HPDE6-E6E7 (cell line): ENCODE measurements around the gene BRAT1.
A peak's percentile ranks its signal among the peaks of the same experiment; 100 is the strongest.

Source experiments
- DNase-seq: peaks from one replicate; pipeline ENCODE4 v3.0.0; 2011; ENCODE audit warnings: missing footprints; ENCODE audit errors: extremely low spot score

Gene BRAT1

DNA sequence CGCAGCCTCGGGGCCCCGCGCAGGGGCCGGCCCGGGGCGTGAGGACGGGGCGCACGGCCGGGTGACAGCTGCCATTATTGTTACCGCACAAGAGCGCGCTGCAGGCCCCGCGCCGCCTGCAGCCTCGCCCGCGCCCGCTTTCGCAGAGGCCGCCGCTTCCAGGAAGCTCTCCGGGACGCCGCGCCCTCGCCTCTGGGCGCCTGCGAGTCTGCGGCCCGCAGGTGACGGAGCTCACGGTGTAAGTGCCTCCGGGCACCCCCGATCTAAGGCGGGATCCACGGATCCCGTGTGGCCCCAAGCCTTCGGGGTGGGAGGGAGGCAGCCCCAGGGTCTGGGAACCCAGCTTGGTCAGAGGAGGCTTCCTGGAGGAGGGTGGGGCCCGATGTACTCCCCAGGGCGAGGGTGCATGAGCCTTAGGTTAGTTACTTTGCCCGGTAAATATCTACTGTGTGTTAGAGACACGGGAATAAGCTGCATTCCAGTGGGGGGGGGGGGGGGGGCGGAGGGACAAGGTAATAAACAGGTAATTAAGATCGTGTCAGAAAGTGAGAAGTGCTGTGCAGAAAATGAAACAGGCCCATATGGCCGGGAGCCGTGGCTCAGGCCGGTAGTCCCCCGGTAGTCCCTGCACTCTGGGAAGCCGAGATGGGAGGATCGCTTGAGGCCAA lies 4.1 kb upstream of the BRAT1 start:
- peak; percentile 20 for DNase-seq

DNA sequence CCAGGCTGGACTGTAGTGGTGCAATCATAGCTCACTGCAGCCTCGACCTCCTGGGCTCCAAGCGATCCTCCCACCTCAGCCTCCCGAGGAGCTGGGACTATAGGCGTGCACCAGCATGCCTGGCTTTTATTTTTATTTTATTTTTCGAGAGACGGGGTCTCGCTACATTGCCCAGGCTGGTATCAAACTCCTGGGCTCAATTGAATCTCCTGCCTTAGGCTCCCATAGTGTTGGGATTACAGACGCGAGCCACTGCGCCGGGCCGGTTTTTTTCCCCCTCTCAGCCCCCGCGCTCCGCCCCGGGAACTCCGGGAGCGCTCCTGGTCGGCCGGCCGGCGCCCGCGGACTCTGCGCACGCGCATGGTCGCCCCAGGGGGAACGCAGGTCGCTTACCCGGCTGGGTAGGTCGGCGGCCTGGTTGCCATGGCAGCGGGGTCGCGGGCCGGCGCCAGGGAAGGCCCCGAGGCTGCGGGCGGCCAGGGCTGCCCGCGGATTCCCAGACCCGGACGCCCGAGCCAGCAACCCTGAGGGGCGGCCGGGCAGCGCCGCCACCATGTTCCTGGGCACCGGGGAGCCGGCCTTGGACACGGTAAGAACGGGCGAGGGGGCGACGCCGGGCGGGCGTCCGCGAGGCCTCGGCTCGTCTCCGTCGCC lies 3.4 kb upstream of the BRAT1 start, which contains the start of gene IQCE:
IQCE (plus strand) TSS at position 351 of the 654 bp plus-strand sequence; CDS start at position 554, 203 bp downstream.
- peak; percentile 74 for DNase-seq

DNA sequence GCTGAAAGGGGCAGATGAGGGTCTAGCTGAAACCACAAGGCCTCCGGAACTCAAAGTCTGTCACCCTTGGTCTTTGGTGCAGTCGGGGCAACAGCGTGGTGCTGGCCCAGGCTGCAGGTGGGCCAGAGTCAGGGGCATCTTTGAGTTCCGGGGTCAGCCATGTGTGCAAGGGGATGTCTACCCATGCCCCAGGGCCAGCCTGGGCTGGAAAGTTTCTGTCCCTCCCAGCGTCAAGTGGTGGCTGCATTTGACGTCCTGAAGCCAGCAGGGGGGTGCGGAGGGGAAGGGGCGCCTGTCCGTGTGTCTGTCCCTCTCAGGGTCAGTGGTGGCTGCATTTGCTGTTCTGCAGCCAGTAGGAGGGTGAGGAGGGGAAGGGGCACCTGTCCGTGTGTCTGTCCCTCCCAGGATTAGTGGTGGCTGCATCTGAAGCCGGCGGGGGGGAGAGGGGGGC lies 638 bp downstream of the BRAT1 start:
- DNase-seq = no peak

DNA sequence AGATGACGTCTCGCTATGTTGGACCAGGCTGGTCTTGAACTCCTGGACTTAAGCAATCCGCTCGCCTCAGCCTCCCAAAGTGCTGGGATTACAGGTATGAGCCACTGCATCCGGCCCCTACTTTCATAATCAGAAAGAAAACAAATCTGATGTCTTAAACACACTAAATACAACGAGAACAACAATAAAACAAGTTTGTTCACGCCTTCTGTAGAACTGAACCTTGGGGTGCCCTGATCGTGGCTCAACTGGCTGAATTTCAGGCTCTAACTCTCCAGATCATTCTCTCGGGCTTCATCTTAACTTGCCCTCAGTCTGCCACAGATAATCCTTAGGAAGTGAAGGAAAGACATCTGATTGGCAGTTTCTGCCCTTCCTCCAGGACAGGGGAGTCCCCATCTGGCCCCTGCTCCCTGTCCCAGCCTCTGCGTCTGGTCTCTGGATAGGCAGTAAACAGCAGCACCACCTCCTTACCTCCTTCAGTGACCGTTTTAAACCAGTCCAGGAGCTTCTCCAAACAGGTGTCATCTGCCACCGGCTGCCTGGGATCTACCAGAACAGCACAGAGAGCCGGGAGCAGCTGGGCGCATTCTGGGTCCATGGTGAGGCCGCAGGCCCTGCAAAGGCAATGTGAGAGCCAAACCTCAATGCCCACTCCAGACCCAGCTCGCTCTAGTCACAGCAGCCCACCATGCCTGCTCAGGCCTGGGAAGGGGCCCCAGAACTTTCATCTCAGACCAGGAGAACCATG lies 1.3 kb downstream of the BRAT1 start:
- peak; percentile 52 for DNase-seq

DNA sequence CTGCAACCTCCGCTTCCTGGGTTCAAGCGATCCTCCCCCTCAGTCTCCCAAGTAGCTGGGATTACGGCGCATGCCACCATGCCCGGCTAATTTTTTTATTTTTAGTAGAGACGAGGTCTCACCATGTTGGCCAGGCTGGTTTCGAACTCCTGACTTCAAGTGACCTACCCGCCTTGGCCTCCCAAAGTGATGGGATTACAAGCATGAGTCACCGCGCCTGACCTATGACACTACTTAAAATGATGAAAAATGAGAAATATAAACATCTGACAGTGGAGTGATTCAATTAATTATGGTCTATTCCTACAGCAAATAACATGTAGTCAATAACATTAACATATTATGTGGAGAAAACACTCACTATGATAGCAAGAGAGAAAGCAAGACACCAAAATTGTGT lies 2.2 kb downstream of the BRAT1 start:
- DNase-seq = no peak

DNA sequence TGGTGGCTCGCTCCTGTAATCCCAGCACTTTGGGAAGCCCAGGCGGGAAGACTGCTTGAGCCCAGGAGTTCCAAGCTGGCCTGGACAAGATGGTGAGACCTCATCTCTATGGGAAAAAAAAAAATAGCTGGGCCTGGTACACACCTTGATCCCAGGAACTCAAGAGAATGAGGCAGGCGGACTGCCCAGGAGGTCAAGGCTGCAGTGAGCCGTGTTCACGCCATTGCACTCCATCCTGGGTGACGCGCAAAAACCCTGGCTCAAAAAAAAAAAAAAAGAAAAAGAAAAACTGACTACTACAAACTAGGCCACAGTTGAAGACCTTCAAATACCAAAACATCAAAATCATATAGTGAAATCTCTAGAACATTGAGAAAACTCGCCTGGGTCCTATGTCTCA lies 3.9 kb downstream of the BRAT1 start:
- DNase-seq = no peak

DNA sequence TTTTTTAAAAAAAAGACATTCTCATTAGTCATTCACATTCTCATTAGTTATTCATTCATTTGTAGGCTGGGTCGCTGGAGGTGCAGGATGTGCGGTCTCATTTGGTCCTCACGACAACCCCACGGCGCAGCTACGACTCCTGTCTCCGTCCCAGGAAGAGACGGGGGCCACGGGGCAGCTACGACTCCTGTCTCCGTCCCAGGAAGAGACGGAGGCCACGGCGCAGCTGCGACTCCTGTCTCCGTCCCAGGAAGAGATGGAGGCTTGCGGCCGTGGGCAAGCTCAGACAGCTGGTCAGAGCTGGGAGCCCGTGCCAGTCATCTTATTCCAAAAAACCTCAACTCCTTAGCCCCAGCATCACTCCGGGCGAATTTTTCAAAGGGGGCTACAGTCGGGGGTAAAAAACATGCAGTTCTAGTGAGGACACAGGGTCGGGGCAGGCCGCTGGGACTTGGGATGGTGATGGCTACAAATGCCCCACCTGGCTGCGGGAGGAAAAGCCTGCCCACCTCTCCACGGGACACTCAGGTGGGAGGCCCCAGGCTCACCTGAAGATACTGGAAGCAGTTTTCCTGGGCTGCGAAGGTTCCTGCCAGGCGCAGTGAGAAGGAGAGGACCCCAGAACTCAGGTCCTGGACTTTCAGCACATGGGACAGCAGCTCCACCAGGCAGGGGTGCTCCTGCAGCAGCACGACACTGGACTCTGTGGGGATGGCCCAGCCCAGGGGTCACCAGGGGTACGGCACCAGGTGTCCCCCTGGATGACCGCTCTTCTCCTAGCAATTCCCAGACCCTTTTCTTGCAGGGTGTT lies 8.3 kb downstream of the BRAT1 start:
- no peak for DNase-seq

DNA sequence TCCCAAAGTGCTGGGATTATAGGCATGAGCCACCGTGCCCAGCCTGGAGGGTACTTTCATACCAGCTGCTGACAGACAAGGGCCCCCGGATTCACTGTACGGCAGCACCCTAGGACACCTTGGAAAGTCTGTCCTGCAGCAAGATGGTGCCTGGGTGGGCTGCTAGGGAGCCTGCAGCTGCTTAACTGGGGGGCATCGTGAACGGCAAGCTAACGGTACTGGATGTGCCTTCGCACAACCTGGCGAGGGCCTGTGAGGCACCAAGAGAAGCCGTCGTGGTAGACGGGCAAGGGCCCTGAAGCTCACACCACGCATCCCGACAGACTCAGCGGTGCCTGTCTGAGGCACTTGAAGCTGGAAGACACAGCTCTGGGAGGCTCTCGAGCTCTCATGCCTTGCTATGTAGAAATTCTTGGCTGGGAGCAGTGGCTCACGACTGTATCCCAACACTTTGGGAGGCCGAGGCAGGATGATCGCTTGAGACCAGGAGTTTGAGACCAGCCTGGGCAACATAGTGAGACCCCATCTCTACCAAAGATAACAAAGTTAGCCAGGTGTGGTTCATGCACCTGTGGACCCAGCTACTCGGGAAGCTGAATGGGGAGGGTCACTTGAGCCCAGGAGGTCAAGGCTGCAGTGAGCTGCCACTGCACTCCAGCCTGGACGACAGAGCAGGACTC lies 9.4 kb downstream of the BRAT1 start:
- DNase-seq = no peak

DNA sequence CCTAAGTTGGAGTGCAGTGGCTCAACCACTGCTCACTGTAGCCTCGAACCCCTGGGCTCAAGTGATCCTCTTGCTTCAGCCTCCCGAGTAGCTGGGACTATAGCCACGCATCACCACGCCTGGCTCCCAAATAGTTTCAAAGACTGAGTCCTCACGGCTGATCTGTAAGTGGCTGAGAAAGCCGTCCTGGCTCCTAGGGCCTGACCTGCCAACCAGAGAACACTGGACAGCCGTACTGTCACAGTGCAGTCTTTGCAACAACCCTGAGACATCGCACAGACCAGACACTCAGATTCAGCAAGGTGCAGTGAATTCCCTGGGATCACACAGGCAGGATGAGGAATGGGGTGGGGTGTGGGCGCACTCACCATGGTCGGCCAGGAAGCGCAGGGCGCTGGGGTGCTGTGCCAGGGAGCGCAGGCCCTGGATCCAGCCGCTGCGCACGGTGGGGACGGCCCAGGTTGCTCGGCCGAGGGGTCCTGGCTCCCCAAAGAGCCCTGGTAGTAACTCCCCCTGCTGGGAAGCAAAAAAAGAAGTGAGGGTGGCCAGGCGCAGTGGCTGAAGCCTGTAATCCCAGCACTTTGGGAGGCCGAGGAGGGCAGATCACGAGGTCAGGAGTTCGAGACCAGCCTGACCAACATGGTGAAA lies 10.7 kb downstream of the BRAT1 start:
- DNase-seq = no peak

DNA sequence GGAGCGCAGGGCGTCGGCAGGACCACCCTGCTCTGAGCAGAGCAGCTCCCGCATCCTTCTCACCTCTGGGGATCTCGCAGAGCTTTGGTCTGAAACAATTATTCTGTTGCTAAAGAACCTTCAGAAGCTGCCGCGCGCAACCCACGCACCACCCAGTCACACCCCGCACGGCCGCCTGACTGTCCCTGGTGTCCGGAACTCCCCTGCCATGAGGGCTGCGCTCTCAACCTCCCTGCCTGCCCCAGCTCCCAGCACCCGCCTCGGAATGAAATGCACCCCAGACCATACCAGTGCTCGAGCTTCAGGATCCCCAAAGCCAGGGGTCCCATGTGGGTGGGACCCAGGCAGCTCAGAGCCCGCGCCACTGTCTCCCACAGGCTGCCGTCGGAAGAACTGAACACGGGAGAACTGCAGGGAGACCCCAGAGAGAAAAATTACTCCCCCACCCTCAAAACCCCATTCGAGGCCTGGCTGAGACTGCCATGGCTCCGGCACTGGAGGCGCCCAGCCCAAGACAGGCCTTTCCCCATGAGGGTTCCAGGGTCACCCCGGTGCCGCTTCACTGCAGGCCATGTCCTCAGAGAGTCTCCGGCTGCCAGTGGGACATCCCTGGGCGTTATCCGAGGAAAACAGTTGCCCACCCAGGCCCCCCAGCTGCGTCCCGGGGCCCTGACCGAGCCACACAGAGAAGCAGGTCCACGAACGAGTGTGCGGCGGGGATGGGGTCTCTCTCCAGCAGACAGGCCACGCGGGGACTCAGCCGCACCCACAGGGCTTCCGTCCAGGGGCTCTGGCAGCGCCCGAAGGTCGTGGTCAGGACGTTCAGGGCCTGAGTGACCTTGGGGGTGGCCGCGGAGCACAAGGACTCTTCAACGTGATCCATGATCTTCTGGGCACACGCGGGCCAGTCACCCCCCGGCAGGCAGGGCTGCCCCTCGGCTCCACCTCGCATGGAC lies 12.1 kb downstream of the BRAT1 start:
- DNase-seq = no peak

DNA sequence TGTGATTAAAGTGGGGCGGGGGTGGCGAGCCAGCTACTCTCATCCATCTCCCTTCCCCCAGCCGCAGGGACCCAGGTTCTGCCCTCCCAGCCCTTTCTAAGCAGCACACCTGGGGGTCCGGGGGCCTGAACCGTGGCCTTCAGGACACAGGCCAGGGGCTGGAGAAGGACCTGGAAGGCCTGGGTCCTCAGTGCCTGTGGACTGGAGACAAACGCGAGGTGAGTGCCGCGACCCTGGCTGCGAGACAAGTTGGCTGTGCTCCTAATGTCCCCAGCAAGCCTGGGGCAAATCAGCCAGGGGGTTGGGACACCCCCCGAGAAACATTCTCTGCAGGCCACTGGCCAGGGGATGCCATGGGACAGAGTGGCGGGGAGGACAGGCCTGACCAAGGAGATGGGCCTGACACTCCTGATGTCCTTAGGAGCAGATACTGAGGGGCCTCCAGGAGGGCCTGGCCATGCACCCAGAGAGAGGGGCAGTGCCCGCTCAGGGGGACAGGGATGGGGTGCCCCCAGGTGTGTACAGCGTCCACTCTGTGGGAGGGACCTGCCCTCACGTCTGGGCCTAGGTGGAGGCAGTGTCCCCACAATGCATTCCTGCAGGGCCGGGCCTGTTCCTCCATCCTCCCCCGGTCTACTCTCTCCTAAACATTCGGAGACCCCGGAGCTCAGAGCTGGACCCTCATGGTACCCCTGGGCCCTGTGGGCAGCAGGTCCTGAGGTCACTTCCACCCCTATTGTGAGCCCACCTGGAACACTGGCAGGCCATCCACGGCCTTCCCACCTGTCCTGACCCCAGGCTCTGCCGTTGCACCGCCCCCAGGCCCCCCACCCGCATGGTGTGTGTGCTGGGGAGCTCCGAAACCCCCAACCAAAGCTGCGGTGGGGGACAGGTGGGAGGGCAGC lies 13.1 kb downstream of the BRAT1 start:
- no peak for DNase-seq

DNA sequence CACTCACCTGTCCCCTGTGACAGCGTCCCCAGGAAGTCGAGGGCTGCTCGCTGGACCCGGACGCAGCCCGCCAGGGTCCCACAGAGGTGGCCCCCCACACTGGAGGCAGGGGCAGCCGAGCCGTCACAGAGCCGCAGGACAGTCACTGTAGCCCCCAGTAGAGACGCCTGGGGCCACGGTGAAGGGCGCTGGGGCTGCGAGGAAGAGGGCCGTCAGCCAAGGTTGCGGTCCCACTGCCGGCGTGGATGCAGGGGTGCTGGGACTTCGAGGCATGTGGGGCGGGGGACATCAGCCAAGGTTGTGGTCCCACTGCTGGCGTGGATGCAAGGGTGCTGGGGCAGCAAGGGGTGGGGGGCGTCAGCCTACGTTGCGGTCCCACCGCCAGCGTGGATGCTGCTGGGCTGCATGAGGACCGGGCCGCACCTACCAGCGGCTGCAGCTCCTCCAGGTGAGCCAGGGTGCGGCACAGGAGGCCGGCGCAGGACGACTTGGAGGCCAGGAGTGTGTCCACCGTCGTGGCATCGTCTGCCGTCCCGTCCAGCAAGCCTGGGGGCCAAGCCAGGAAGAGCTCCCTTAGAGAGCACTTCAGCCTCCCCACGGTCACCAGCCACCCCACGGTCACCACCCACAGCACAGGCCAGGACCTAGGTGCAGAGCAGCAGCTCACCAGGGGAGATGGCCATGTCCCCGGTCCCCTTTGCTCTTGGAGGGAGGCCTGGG lies 13.9 kb downstream of the BRAT1 start:
- DNase-seq = no peak

DNA sequence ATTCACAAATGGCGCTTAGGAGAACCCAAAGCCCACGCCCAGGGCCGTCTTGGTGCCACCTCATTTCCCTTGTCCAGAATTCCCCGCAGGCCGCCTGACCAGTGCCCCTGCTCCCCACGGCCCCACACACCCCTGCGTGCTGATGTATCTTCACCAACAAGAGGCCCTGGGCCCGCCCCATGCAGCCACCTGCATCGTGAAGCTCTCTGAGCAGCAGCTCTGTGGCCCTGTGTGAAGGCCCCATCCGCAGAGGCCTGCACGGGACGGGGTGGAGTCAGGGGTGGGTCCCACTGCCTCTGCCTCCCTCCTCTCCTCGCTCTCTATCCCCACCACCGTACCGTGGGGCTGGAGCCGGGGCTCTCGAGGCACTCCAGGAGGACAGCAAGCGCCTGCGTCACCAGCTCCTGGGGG lies 14.7 kb downstream of the BRAT1 start:
- no peak for DNase-seq

DNA sequence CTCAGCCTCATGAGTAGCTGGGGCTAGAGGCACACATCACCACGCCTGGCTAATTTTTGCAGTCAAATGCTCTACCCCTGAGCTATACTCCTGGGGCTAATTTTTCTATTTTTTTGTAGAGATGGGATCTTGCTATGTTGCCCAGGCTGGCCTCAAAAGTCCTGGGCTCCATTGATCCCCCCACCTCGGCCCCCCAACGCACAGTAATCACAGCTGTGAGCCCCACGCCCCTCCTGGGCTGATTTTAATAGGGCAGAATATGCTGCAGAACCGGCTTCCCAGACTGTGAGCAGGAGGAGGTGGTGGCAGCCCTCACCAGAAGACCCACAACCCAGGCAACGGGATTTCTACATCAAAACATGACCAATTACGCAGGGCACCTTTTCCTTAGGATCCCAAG lies 15.2 kb downstream of the BRAT1 start:
- DNase-seq = no peak

DNA sequence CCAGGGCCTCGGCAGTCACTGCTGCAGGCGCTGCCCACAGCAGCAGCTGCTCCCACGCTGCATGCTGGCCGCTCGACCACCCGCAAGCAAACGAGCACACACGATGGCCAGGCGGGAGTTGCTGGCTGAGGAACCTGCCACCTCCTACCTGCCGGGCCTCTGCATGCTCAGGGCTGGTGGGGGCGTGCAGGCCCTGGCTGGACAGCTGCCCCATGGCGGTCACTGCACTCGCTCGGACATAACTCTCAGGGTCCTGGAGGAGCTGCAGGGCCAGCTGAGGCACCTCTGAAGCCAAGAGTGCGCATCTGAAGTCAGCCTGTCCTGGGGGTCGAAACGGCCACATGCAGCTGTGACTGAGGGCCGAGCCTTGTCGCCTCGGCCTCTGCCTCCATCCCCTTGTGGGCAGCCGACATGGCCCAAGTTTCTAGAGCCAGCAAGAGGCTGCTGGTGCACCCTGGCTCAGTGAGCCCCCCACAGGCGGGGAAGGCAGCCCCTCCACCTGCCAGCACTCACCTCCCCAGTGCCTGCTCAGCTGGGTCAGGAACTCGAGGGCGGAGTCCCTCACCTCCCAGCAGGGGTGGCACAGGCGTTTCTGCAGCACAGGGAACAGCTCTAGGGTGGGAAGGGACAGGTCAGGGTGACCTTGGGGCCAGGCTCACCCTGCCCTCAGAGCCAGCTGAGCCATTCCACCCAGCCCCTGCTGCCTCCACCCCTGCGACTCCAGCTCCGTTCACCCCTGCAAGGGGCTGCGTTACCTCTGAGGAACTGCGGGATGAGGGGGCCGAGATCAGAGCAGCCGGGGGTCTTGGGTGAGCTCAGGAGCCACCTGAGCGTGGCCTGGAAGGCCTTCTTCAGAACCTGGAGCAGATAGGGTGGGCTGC lies 16.1 kb downstream of the BRAT1 start:
- DNase-seq = no peak

DNA sequence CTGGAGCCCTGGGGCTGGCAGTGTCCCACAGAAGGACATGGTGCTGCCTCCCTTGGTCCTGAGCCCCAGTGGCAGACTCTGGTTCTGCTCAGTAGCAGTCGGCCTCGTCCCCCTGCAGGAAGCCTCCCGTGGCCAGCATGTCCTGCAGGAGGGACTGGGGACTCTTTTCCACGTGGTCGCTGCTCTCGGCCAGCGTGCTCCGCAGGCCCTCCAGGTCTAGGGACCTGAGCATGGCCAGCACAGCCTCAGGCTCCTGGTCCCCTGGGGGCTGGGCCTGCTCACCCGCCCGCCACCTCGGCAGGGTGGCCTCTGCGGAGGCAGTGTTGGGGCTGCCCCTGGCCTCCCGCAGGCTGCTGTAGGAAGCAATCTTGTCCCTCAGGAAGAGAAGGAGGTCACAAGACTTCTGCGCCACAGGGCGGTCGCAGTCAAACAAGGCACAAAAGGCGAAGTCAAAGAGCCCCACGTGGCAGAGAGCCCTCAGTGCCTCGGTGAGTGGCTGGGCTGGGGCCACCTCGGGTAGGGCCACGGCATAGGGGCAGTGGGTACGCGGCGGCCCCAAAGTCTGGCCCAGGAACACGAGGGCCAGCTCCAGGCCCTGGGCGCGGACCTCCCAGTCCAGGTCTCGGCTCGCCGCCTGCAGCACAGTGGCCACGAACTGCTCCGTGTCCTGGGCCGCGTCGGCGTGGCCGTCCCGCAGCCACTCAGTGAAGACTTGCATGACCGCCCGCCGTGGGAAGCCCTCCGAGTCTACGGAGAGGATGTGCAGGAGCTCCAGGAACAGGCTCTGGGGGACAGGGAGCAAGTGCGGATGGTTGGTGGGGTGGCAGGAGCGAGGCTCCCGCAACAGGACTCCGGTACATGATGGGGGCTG lies 17.1 kb downstream of the BRAT1 start:
- DNase-seq = no peak
